ENCODE results near the gene QTRT2. TPM values are rescaled to one million over a fixed set of nuclear protein-coding genes. Genes with fewer than 3 reads are reported as not detected.
A peak's percentile ranks its signal among the peaks of the same experiment; 100 is the strongest.

QTRT2 gene
- total RNA-seq, 1 donor: 23.7 TPM

GRCh38 chr3:114025451-114025850, 31.1 kb upstream of the QTRT2 start:
- DNase-seq (ENCODE audit: low read depth): no peak
- TF ChIP-seq CTCF (IDR thresholded peaks at IDR 0.05; ENCODE audit: insufficient read depth, low read length): no peak

GRCh38 chr3:114026331-114026730, 30.2 kb upstream of the QTRT2 start:
- H3K4me3 ChIP-seq (ENCODE audit: low read depth, low read length): no peak overlapping the region
- TF ChIP-seq CTCF (IDR thresholded peaks at IDR 0.05; ENCODE audit: insufficient read depth, low read length): no peak
- DNase-seq (ENCODE audit: low read depth): no peak

More at GRCh38 chr3:114025451-114025850, 31.1 kb upstream of the QTRT2 start:
- no peak overlapping the region for H3K4me3 ChIP-seq (ENCODE audit: low read depth, low read length)

- TF ChIP-seq CTCF (IDR thresholded peaks at IDR 0.05; ENCODE audit: insufficient read depth, low read length): no peak
- DNase-seq (ENCODE audit: low read depth): no peak
- no peak overlapping the region for H3K4me3 ChIP-seq (ENCODE audit: low read depth, low read length)
Observed at GRCh38 chr3:114033721-114034120, 22.8 kb upstream of the QTRT2 start.

- no peak overlapping the region for H3K4me3 ChIP-seq (ENCODE audit: low read depth, low read length)
- TF ChIP-seq CTCF (IDR thresholded peaks at IDR 0.05; ENCODE audit: insufficient read depth, low read length): no peak
- no peak for DNase-seq (ENCODE audit: low read depth)
Observed at GRCh38 chr3:114034211-114034610, 22.3 kb upstream of the QTRT2 start.

- no peak for TF ChIP-seq CTCF (IDR thresholded peaks at IDR 0.05; ENCODE audit: insufficient read depth, low read length)
- DNase-seq (ENCODE audit: low read depth): peak; percentile 52
- H3K4me3 ChIP-seq (ENCODE audit: low read depth, low read length): no peak overlapping the region
Observed at GRCh38 chr3:114034787-114035545, 21.6 kb upstream of the QTRT2 start.

- H3K4me3 ChIP-seq (ENCODE audit: low read depth, low read length): no peak overlapping the region
- peak; percentile 16 for DNase-seq (ENCODE audit: low read depth)
- no peak for TF ChIP-seq CTCF (IDR thresholded peaks at IDR 0.05; ENCODE audit: insufficient read depth, low read length)
Observed at GRCh38 chr3:114035896-114036295, 20.6 kb upstream of the QTRT2 start.

GRCh38 chr3:114043205-114043604, 13.3 kb upstream of the QTRT2 start:
- no peak overlapping the region for H3K4me3 ChIP-seq (ENCODE audit: low read depth, low read length)
- no peak for TF ChIP-seq CTCF (IDR thresholded peaks at IDR 0.05; ENCODE audit: insufficient read depth, low read length)
- DNase-seq (ENCODE audit: low read depth): no peak

Data from fibroblast of the aortic adventitia (primary cell).